Measurements from ENCODE around the gene CSMD2.

CSMD2 gene

DNA sequence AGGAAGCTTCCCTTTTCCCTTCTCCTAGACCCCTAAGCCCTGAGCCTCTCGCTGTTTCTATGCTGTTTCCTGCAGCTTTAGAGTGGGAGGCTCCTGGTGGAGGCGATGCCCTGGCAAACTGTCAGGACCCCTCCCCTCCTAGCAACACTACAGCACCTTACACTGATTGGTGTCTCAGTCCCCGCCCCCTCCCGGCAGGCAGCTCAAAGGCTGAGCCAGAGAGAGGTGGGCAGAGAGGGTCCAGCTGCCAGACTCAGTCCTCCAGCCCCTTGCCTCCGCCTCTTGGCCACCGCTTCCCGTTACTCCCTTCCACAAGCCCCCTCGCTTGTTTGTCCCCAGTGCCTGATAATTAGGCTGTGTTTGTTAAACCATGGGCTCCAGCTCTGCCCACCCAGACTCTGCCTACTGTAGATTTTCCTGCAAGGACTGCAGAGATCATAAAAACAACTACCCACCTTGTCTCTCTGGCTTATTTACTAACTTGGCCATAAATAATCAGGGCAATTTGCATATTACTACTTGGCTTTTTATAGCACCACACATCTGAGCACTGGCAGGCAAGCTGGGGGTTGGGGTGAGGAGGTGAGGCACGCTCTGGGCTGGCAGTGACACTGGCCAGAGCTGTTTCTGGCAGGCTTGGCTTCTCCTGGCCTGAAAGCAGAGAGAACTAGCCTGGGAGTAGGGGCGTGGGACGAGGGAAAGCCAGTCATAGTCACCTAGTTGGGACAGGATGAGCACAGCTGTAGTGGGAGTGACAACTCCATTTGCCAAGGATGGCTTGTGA lies 107.5 kb downstream of the CSMD2 start:
- no peak overlapping the region for H2AFZ ChIP-seq (ENCODE audit: low read depth, low read length)
- ATAC-seq (ENCODE audit: insufficient read depth, low read depth) (no peak), DNase-seq (no peak)
- H3K4me2 ChIP-seq (ENCODE audit: insufficient read depth, low read length): no peak overlapping the region
- no peak overlapping the region for H3K4me3 ChIP-seq (ENCODE audit: low read depth in 1 of 2, low read length in 2 of 2)
- no peaks in the 10 kb centered on the region for H3K27me3 ChIP-seq (ENCODE audit: insufficient read depth, low read length, poor library complexity)
- no peaks in the 10 kb centered on the region for H4K20me1 ChIP-seq (ENCODE audit: insufficient read depth, low read length)
- H3K4me1 ChIP-seq (ENCODE audit: insufficient read depth, low read length): no peaks in the 10 kb centered on the region
- H3K79me2 ChIP-seq (ENCODE audit: insufficient read depth, low read length): no peaks in the 10 kb centered on the region
- H3K36me3 ChIP-seq (ENCODE audit: insufficient read depth, low read length): no peaks in the 10 kb centered on the region
- no peak overlapping the region for H3K9ac ChIP-seq (ENCODE audit: low read depth, low read length)
- TF ChIP-seq, protein P1, sequence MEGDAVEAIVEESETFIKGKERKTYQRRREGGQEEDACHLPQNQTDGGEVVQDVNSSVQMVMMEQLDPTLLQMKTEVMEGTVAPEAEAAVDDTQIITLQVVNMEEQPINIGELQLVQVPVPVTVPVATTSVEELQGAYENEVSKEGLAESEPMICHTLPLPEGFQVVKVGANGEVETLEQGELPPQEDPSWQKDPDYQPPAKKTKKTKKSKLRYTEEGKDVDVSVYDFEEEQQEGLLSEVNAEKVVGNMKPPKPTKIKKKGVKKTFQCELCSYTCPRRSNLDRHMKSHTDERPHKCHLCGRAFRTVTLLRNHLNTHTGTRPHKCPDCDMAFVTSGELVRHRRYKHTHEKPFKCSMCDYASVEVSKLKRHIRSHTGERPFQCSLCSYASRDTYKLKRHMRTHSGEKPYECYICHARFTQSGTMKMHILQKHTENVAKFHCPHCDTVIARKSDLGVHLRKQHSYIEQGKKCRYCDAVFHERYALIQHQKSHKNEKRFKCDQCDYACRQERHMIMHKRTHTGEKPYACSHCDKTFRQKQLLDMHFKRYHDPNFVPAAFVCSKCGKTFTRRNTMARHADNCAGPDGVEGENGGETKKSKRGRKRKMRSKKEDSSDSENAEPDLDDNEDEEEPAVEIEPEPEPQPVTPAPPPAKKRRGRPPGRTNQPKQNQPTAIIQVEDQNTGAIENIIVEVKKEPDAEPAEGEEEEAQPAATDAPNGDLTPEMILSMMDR (IDR thresholded peaks at IDR 0.05; ENCODE audit: borderline replicate concordance, extremely low read depth, low read length, poor library complexity, severe bottlenecking): no peak
- no peak for TF ChIP-seq EZH2 (IDR thresholded peaks at IDR 0.05; ENCODE audit: borderline replicate concordance, low read depth, low read length, severe bottlenecking)
- no peaks in the 10 kb centered on the region for H3K9me3 ChIP-seq (ENCODE audit: insufficient read depth, low read length, severe bottlenecking)
- no peak overlapping the region for H3K27ac ChIP-seq (ENCODE audit: low read length)

DNA sequence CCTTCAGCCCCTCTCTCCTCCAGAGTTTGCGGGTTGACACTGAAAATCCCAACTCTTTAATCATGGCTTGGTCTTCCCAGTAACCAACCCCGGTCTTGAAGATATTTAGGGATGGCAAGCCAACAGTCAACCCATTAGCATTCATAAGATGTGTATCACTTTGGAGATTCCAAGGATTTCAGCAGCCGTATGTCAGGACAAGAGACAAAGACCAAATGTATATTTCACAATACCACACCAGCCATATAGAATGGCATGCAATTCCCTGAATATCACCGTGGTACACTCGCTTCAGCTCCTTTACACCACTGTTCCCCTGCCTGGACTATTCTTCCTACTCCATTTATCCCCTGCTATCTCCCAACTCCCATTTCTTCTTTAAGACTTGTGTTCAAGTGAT lies 109.2 kb downstream of the CSMD2 start:
- H3K9ac ChIP-seq (ENCODE audit: low read depth, low read length): no peak overlapping the region
- H3K27me3 ChIP-seq (ENCODE audit: insufficient read depth, low read length, poor library complexity): no peaks in the 10 kb centered on the region
- no peaks in the 10 kb centered on the region for H3K9me3 ChIP-seq (ENCODE audit: insufficient read depth, low read length, severe bottlenecking)
- H3K79me2 ChIP-seq (ENCODE audit: insufficient read depth, low read length): no peaks in the 10 kb centered on the region
- ATAC-seq (ENCODE audit: insufficient read depth, low read depth) (no peak), DNase-seq (no peak)
- TF ChIP-seq EZH2 (IDR thresholded peaks at IDR 0.05; ENCODE audit: borderline replicate concordance, low read depth, low read length, severe bottlenecking): no peak
- TF ChIP-seq, protein P1 (IDR thresholded peaks at IDR 0.05; ENCODE audit: borderline replicate concordance, extremely low read depth, low read length, poor library complexity, severe bottlenecking): no peak
- no peaks in the 10 kb centered on the region for H4K20me1 ChIP-seq (ENCODE audit: insufficient read depth, low read length)
- no peak overlapping the region for H2AFZ ChIP-seq (ENCODE audit: low read depth, low read length)
- H3K27ac ChIP-seq (ENCODE audit: low read length): no peak overlapping the region
- no peaks in the 10 kb centered on the region for H3K4me1 ChIP-seq (ENCODE audit: insufficient read depth, low read length)
- H3K4me2 ChIP-seq (ENCODE audit: insufficient read depth, low read length): no peak overlapping the region
- no peaks in the 10 kb centered on the region for H3K36me3 ChIP-seq (ENCODE audit: insufficient read depth, low read length)
- H3K4me3 ChIP-seq (ENCODE audit: low read depth in 1 of 2, low read length in 2 of 2): no peak overlapping the region

DNA sequence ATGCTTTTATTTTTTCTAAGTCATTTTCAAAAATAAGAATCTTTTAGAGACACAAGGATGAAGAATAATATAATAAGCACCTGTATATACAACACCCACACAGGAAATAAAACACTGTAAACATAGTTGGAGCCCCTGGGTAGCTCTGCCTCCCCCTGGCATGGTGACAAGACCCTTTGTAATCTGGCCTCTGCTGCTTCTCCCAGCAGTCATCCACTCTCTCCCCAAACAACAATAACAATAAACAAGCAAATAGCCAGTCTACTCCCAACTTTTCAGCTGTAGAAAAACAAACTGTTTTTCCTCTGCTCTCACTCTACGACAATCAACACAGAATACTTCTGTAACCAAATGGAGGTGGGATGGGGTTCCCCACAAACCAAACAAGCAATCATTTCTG lies 110.1 kb downstream of the CSMD2 start:
- no peak overlapping the region for H3K4me2 ChIP-seq (ENCODE audit: insufficient read depth, low read length)
- no peaks in the 10 kb centered on the region for H3K36me3 ChIP-seq (ENCODE audit: insufficient read depth, low read length)
- no peak overlapping the region for H3K4me3 ChIP-seq (ENCODE audit: low read depth in 1 of 2, low read length in 2 of 2)
- DNase-seq: no peak
- no peak for TF ChIP-seq EZH2 (IDR thresholded peaks at IDR 0.05; ENCODE audit: borderline replicate concordance, low read depth, low read length, severe bottlenecking)
- TF ChIP-seq, protein P1 (IDR thresholded peaks at IDR 0.05; ENCODE audit: borderline replicate concordance, extremely low read depth, low read length, poor library complexity, severe bottlenecking): no peak
- H3K27me3 ChIP-seq (ENCODE audit: insufficient read depth, low read length, poor library complexity): no peaks in the 10 kb centered on the region
- H3K9me3 ChIP-seq (ENCODE audit: insufficient read depth, low read length, severe bottlenecking): no peaks in the 10 kb centered on the region
- no peak for ATAC-seq (ENCODE audit: insufficient read depth, low read depth)
- no peak overlapping the region for H3K27ac ChIP-seq (ENCODE audit: low read length)
- no peaks in the 10 kb centered on the region for H3K4me1 ChIP-seq (ENCODE audit: insufficient read depth, low read length)
- no peak overlapping the region for H2AFZ ChIP-seq (ENCODE audit: low read depth, low read length)
- H3K9ac ChIP-seq (ENCODE audit: low read depth, low read length): no peak overlapping the region
- H3K79me2 ChIP-seq (ENCODE audit: insufficient read depth, low read length): no peaks in the 10 kb centered on the region
- no peaks in the 10 kb centered on the region for H4K20me1 ChIP-seq (ENCODE audit: insufficient read depth, low read length)
